ENCODE results near the gene EHD1. TPM values are rescaled to one million over a fixed set of nuclear protein-coding genes. Genes with fewer than 3 reads are reported as not detected.

The EHD1 gene
- total RNA-seq (119 and 160 TPM in 2 replicates), polyA plus RNA-seq (57.4 and 70.0 TPM in 2 replicates)

DNA sequence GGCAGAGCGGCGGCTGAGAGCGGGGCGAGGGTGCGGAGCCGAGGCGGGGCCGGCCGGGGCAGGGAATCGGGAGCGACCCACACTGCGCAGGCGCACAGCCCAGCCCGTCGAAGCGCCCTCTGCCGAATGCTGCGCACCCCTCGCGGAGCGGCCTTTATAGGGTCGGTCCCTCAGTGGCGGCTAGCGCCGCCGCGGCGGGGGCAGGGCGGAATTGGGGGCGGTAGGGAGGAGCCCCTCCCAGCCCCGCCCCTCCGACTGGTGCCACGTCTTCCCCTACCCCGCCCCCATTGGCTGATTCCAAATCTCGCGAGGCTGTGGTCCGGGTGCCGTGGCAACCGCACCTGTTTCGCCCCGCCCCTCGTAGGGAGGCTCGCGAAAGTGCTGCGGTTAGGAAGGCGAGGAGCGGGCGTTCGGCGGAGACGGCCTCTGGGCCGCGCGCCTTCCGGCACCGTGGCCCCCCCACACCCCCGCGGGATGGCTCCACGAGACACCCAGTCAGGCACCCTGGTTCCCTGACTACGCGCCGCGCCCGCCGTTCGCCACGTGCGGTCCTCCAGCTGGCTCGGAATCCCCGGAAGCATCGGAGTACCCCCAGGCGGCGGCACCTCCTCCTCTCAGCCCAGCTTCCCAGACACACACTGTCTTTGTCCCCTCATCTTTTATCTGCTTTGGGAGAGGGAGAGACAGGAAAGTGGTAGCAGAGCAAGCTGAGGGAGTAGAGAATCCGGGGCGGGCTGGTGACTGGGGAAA, at the start of gene EHD1:
Gene EHD1, minus strand, starts transcription at position 128 of the 750 bp plus-strand sequence. CDS start 157 bp downstream, outside the sequence.
- Histone ChIP-seq H3K27me3 (no peaks in the 10 kb centered on the region), H3K4me1 (ENCODE audit: low read depth) (peaks cover 30% of the 10 kb centered on the region), H3K36me3 (no peaks in the 10 kb centered on the region), H3K9me3 (ENCODE audit: low read depth) (no peaks in the 10 kb centered on the region), H3K27ac (peak within 1 kb of the TSS; percentile 86), H3K4me3 (peak within 1 kb of the TSS; percentile 81)
- TF ChIP-seq, protein P1, sequence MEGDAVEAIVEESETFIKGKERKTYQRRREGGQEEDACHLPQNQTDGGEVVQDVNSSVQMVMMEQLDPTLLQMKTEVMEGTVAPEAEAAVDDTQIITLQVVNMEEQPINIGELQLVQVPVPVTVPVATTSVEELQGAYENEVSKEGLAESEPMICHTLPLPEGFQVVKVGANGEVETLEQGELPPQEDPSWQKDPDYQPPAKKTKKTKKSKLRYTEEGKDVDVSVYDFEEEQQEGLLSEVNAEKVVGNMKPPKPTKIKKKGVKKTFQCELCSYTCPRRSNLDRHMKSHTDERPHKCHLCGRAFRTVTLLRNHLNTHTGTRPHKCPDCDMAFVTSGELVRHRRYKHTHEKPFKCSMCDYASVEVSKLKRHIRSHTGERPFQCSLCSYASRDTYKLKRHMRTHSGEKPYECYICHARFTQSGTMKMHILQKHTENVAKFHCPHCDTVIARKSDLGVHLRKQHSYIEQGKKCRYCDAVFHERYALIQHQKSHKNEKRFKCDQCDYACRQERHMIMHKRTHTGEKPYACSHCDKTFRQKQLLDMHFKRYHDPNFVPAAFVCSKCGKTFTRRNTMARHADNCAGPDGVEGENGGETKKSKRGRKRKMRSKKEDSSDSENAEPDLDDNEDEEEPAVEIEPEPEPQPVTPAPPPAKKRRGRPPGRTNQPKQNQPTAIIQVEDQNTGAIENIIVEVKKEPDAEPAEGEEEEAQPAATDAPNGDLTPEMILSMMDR (IDR thresholded peaks at IDR 0.05; ENCODE audit: low read depth, low read length) = peak; percentile 68
- peak; percentile 99 for DNase-seq (ENCODE audit: low read depth in 1 of 2, low spot score in 1 of 2)

DNA sequence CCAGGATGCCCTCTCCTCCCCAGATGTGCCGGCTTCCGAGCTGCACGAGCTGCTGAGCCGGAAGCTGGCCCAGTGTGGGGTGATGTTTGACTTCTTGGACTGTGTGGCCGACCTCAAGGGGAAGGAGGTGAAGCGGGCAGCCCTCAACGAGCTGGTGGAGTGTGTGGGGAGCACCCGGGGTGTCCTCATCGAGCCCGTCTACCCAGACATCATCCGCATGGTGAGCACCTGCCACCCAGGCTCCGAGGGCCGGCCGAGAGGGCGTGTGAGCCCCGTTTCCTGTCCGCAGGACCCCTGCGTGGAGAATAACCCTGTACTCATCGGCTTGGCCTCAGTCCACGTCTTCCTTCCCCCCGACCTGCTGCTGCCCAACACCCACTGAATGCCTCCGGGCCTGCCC, 48.3 kb upstream of the EHD1 start:
- H3K27me3 ChIP-seq = no peaks in the 10 kb centered on the region
- H3K9me3 ChIP-seq (ENCODE audit: low read depth) = no peaks in the 10 kb centered on the region
- DNase-seq (ENCODE audit: low read depth in 1 of 2, low spot score in 1 of 2) = no peak
- no peak overlapping the region for H3K27ac ChIP-seq
- TF ChIP-seq, protein P1 (IDR thresholded peaks at IDR 0.05; ENCODE audit: low read depth, low read length) = no peak
- no peak overlapping the region for H3K4me3 ChIP-seq
- peaks cover 12% of the 10 kb centered on the region for H3K36me3 ChIP-seq
- H3K4me1 ChIP-seq (ENCODE audit: low read depth) = peaks cover 8% of the 10 kb centered on the region

DNA sequence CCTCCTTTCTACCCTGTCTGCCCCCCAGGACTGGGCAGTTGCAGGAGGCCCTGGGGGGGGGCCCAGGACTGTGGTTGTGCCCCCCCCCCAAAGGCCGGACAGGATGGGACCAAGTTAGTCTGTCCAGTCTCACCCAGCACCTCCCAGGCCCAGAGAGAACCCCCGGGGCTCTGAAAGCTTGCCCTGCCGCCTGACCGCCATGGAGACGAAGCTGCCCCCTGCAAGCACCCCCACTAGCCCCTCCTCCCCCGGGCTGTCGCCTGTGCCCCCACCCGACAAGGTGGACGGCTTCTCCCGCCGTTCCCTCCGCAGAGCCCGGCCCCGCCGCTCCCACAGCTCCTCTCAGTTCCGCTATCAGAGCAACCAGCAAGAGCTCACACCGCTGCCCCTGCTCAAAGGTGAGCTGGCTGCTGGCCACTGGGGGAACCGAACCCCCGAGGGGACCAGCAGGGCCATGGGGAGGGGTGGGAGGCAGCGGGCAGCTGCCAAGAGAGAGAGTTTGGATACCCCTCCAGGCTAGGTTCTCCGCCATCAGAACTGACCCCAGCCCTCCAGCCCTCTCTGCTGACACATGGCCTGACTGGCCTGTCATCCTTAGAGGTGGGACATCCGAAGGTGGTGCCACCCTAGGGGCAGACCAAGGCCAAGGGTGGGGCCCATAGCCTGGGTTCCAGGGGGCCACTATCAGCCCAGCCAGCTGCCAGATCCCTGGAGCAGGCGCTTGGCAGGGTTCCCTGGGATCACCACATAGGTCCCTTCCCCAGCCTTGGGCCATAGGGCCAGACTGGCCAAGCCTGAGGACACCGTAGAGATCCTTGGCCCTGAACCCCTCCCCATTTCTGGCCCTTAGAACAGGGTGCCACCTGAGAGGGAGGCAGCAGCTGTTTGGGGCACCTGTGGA, 47.4 kb upstream of the EHD1 start:
- no peak for DNase-seq (ENCODE audit: low read depth in 1 of 2, low spot score in 1 of 2)
- Histone ChIP-seq H3K36me3 (peaks cover 6% of the 10 kb centered on the region), H3K4me3 (peak overlapping the region; percentile 95), H3K27me3 (no peaks in the 10 kb centered on the region), H3K9me3 (ENCODE audit: low read depth) (no peaks in the 10 kb centered on the region), H3K27ac (no peak overlapping the region), H3K4me1 (ENCODE audit: low read depth) (peaks cover 8% of the 10 kb centered on the region)
- TF ChIP-seq, protein P1 (IDR thresholded peaks at IDR 0.05; ENCODE audit: low read depth, low read length) = no peak

DNA sequence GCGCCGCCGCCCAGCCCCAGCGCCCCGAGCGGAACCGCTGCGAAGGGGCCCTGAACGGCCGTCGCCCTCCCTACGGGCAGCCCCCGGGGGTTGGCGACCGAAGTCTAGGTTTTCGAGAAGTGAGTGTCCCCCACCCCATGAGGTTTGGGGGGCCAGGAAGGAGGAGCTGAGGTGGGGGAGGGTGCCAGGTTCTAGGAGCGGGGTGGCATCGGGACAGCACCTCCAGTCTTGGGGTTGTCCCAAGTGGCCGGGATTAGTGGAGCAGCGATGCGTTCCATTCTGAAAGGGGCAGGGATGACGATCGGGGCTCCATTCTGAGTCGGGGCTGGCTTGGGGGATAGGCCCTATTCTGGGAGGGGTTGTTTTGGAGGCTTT, 46.5 kb upstream of the EHD1 start:
- no peak overlapping the region for H3K27ac ChIP-seq
- H3K4me3 ChIP-seq = peak overlapping the region; percentile 95
- peaks cover 8% of the 10 kb centered on the region for H3K4me1 ChIP-seq (ENCODE audit: low read depth)
- no peaks in the 10 kb centered on the region for H3K36me3 ChIP-seq
- DNase-seq (ENCODE audit: low read depth in 1 of 2, low spot score in 1 of 2) = no peak
- H3K27me3 ChIP-seq = no peaks in the 10 kb centered on the region
- H3K9me3 ChIP-seq (ENCODE audit: low read depth) = no peaks in the 10 kb centered on the region
- TF ChIP-seq, protein P1 (IDR thresholded peaks at IDR 0.05; ENCODE audit: low read depth, low read length) = no peak

DNA sequence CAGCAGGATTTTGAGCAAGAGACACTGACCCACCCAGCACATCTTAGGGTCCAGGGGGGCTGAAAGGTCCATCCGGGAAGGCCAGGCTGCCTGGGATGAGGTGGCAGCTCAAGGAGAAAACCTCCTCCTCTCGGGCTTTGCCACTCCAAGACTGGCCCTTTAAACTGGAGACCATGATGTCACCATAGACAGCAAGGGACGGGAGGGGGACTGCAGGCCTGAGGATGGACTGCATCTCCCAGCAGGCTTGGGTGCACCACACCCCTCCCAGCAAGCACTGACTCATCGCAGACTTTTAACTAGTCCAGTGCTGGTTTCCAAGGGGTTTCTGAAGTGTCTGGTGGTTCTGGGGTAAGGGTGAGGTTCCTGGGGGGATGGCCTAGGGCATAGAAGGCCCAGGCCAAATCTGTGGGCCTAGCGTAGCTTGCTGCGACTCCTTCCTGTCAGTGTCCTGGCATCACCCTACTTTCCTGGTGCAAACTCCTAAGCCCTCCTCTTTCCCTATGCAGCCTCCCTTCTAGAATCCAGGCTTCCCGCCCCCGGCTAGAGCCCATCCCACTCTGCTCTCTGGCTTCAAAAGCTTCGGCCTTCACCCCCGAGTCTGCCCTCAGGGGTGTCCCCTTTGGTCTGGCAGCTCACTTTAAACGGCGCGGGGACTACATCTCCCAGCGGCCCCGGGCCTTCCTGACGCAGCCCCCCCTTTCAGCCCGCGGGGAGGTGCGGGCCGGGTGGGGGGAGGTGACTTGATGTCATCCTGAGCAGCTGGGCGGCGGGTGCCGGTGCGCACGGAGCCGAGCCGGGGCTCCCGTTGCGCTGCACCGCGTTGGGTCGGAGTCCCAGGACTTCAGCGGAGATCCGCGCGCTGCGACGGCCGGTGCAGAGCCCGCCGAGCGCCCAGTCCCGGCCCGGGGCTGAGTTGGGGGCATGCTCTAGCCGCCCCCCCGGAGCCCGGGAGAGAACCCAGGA, 45.8 kb upstream of the EHD1 start, which contains the start of gene PPP2R5B:
Gene PPP2R5B, plus strand, starts transcription at position 746 of the 966 bp plus-strand sequence. CDS start 1,046 bp downstream, outside the sequence.
- H3K9me3 ChIP-seq (ENCODE audit: low read depth) = no peaks in the 10 kb centered on the region
- H3K27ac ChIP-seq = peak within 1 kb of the TSS; percentile 90
- no peaks in the 10 kb centered on the region for H3K36me3 ChIP-seq
- no peaks in the 10 kb centered on the region for H3K27me3 ChIP-seq
- peaks cover 8% of the 10 kb centered on the region for H3K4me1 ChIP-seq (ENCODE audit: low read depth)
- H3K4me3 ChIP-seq = peak within 1 kb of the TSS; percentile 95
- TF ChIP-seq, protein P1 (IDR thresholded peaks at IDR 0.05; ENCODE audit: low read depth, low read length) = no peak
- peak; percentile 92 to 95 for DNase-seq (ENCODE audit: low read depth in 1 of 2, low spot score in 1 of 2)
